A673 (cell line): ENCODE measurements around the gene PKN1. TPM values are rescaled to one million over a fixed set of nuclear protein-coding genes. Genes with fewer than 3 reads are reported as not detected.

Experiments
- BruUV-seq: library from RNA; stranded (reverse); fragments of 400-500 nt; replicated peaks from 2 replicates; lab custom pipeline; 2021; lab: Mats Ljungman, UMichigan
- CTCF ChIA-PET: fragments of 300-600 bp; sonication (Branson Sonifier 250); formaldehyde crosslinking; loops from one replicate; lab custom pipeline; 2022; ENCODE audit warnings: antibody characterized with exemption; lab: Charles Lee
- POLR2A ChIA-PET: fragments of 300-600 bp; sonication (Branson Sonifier 250); formaldehyde crosslinking; loops from one replicate; lab custom pipeline; 2022; ENCODE audit warnings: antibody characterized with exemption; ENCODE audit not compliant: low non-redundant PET; lab: Charles Lee
- DNase-seq: peaks from one replicate; pipeline ENCODE4 v3.0.0-alpha.2; 2015; ENCODE audit warnings: low spot score
- H3K27ac ChIP-seq: fragments of 200-600 bp; sonication (generic); 2 replicates; pipeline ENCODE4 v1.5.1; 2016; ENCODE audit warnings: mixed run types, low read depth, mild to moderate bottlenecking, mixed read lengths, antibody characterized with exemption, low read length; ENCODE audit not compliant: poor library complexity, severe bottlenecking
- H3K27me3 ChIP-seq: fragments of 200-600 bp; sonication (generic); replicated peaks from 2 replicates; pipeline ENCODE4 v1.6.1; 2017; ENCODE audit warnings: mixed run types, low read depth, mild to moderate bottlenecking, mixed read lengths, antibody characterized with exemption, low read length; ENCODE audit not compliant: insufficient read depth, poor library complexity
- H3K36me3 ChIP-seq: fragments of 200-600 bp; sonication (generic); 2 replicates; pipeline ENCODE4 v1.6.1; 2016; ENCODE audit warnings: mixed run types, mild to moderate bottlenecking, mixed read lengths, antibody characterized with exemption, low read length; ENCODE audit not compliant: insufficient read depth, poor library complexity, severe bottlenecking
- H3K4me1 ChIP-seq: fragments of 200-600 bp; sonication (generic); 2 replicates; pipeline ENCODE4 v1.6.1; 2017; ENCODE audit warnings: mixed run types, mild to moderate bottlenecking, mixed read lengths, antibody characterized with exemption, low read length; ENCODE audit not compliant: insufficient read depth, poor library complexity, severe bottlenecking
- H3K4me3 ChIP-seq: fragments of 200-600 bp; sonication (generic); 2 replicates; pipeline ENCODE4 v1.5.1; 2016; ENCODE audit warnings: low read depth, mixed run types, mild to moderate bottlenecking, mixed read lengths, low read length; ENCODE audit not compliant: poor library complexity, severe bottlenecking
- H3K9me3 ChIP-seq: fragments of 200-600 bp; sonication (generic); 2 replicates; pipeline ENCODE4 v1.6.1; 2016; ENCODE audit warnings: mixed run types, low read depth, mild to moderate bottlenecking, mixed read lengths, antibody characterized with exemption, low read length; ENCODE audit not compliant: poor library complexity, severe bottlenecking
- EZH2 ChIP-seq: fragments of 200-600 bp; sonication (generic); IDR thresholded peaks from 2 replicates; pipeline ENCODE4 v1.6.1; 2017; ENCODE audit warnings: borderline replicate concordance, low read depth, mild to moderate bottlenecking, mixed read lengths, antibody characterized with exemption, low read length; ENCODE audit not compliant: poor library complexity, severe bottlenecking
- intact Hi-C: fragments of 100-400 bp; cut with micrococcal nuclease; formaldehyde crosslinking; loops from one replicate; pipeline ENCODE4 v1.10.0; 2022; ENCODE audit not compliant: unreplicated experiment
- total RNA-seq: library from RNA; stranded (reverse); gene quantifications from 2 replicates; pipeline ENCODE4 v1.2.3, GENCODE V29; 2021
- TF ChIP-seq, protein P1 (sequence below): fragments of 300-800, 200-600 bp; sonication (generic); conservative IDR thresholded peaks from 2 replicates; pipeline ENCODE4 v1.5.1; 2017; ENCODE audit warnings: low read depth, mild to moderate bottlenecking, antibody characterized with exemption, low read length, moderate library complexity, mixed read lengths

PKN1 gene
- total RNA-seq, 1 experiment from 2014 or later: 91.4 TPM

DNA sequence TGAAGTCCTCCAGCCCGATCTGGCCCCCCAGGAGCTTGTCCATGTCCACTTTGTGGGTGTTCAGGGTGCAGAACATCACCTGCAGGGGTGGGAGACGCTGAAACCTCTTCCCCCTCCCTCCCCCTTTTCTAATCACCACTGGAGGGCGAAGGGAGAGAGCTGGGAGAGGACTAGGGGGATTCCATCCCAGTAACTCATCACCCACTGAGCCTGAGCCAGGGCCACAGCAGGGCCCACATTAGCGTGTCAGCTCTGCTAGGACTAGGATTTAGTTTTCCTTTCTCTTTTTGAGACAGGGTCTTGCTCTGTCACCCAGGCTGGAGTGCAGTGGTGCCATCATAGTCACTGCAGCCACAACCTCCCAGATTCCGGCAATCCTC, 47.6 kb downstream of the PKN1 start:
- H3K4me3 ChIP-seq: no peak overlapping the region
- ChIA-PET CTCF (interaction anchor here (0.6 to 1.3 kb wide), 2 partner anchors 9 to 24 kb away, joined by 3 to 5 read pairs; no protein-coding TSS in a partner anchor), POLR2A (no interaction called here)
- no peak for TF ChIP-seq EZH2
- TF ChIP-seq, protein P1, sequence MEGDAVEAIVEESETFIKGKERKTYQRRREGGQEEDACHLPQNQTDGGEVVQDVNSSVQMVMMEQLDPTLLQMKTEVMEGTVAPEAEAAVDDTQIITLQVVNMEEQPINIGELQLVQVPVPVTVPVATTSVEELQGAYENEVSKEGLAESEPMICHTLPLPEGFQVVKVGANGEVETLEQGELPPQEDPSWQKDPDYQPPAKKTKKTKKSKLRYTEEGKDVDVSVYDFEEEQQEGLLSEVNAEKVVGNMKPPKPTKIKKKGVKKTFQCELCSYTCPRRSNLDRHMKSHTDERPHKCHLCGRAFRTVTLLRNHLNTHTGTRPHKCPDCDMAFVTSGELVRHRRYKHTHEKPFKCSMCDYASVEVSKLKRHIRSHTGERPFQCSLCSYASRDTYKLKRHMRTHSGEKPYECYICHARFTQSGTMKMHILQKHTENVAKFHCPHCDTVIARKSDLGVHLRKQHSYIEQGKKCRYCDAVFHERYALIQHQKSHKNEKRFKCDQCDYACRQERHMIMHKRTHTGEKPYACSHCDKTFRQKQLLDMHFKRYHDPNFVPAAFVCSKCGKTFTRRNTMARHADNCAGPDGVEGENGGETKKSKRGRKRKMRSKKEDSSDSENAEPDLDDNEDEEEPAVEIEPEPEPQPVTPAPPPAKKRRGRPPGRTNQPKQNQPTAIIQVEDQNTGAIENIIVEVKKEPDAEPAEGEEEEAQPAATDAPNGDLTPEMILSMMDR: no peak
- peaks cover 12% of the 10 kb centered on the region for H3K36me3 ChIP-seq
- DNase-seq: no peak
- BruUV-seq: no TSS peak
- H3K27ac ChIP-seq: no peak overlapping the region
- H3K27me3 ChIP-seq: no peaks in the 10 kb centered on the region
- H3K9me3 ChIP-seq: no peaks in the 10 kb centered on the region
- H3K4me1 ChIP-seq: peaks cover 26% of the 10 kb centered on the region
- intact Hi-C loops: loop anchor here (5.0 kb wide), 2 partner anchors 343 to 598 kb away; partner anchors contain the start of gene ASF1B

DNA sequence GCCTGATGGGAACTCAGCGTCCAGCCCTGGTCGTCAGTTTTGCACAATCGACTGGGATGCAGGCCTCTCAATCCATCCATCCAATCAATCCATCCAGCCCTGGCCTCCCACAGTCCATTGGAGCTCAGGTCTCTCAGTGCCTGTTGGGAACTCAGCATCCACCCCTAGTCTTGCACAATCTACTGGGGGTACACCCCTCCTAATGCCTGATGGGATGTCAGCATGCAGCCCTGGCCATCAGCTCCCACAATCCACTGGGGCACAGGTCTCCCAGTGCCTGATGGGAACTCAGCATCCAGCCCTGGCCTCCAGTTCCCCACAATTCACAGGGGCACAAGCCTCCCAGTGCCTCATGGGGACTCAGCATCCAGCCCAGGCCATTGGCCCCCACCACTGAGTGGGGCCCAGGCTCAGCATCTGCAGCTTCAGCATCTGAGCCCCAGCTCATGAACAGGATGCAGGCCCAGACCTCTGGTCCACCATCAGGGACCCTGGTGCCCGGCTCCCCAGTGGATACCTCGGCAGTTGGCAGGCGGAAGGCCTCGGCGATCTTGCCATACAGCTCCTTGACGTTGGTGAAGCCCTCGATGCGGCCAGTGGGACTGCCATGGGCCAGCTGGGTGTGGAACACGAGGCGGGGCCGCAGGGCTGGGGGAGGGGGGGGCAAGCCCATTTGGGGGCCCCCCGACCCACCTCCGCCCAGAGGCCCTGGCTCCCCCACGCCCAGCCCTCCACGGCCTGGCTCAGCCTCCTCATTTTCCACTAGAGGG, 49.3 kb downstream of the PKN1 start:
- no peak for DNase-seq
- intact Hi-C loops: loop anchor here (5.0 kb wide), 2 partner anchors 345 to 600 kb away; partner anchors contain the start of gene ASF1B
- Histone ChIP-seq H3K27ac (no peak overlapping the region), H3K4me1 (peaks cover 9% of the 10 kb centered on the region), H3K4me3 (no peak overlapping the region), H3K36me3 (peaks cover 12% of the 10 kb centered on the region), H3K27me3 (no peaks in the 10 kb centered on the region), H3K9me3 (no peaks in the 10 kb centered on the region)
- TF ChIP-seq EZH2: no peak
- TF ChIP-seq, protein P1: no peak
- ChIA-PET POLR2A (no interaction called here), CTCF (interaction anchor here (0.6 kb wide), 1 partner anchor 13 kb away, joined by 4 read pairs; no protein-coding TSS in a partner anchor)
- BruUV-seq: no TSS peak

DNA sequence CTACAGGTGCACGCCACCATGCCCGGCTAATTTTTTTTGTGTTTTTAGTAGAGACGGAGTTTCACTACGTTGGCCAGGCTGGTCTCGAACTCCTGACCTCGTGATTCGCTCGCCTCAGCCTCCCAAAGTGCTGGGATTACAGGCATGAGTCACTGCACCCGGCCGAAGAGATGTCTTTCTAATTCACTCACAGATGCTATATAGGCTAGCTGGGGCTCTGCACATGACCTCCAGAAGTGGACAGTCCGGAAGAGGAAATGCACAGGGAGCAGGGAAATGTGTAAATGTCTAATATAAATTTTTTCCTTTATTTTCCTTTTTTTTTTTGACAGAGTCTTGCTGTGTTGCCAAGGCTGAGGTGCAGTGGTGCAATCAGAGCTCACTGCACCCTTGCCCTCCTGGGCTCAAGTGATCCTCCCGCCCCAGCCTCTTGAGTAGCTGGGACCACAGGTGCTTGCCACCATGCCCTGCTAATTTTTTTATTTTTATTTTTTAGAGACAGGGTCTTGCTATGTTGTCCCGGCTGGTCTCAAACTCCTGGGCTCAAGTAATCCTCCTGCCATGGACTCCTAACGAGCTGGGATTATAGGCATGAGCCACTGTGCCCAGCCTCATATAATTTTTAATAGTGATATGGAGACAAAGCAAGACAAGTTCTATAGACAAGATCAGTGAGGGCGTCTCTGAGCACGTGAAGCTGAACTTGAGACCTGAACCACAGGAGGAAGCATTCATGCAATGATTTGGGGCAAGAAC, 54.4 kb downstream of the PKN1 start:
- DNase-seq: no peak
- Histone ChIP-seq H3K27me3 (no peaks in the 10 kb centered on the region), H3K27ac (no peak overlapping the region), H3K4me3 (no peak overlapping the region), H3K9me3 (no peaks in the 10 kb centered on the region), H3K4me1 (no peaks in the 10 kb centered on the region), H3K36me3 (peaks cover 5% of the 10 kb centered on the region)
- BruUV-seq: no TSS peak
- TF ChIP-seq, protein P1: no peak
- TF ChIP-seq EZH2: no peak
- intact Hi-C loops: no loop called here
- CTCF ChIA-PET: interaction anchor here (0.7 kb wide), 2 partner anchors 86 to 126 kb away, joined by 3 to 4 read pairs; no protein-coding TSS in a partner anchor
- POLR2A ChIA-PET: no interaction called here
